Retina (tissue), 1 donor: ENCODE measurements around the gene ABCB11.

ENCODE experiments used
- DNase-seq: peaks from one replicate; pipeline ENCODE4 v3.0.0-alpha.2; 2016

ABCB11 gene

DNA sequence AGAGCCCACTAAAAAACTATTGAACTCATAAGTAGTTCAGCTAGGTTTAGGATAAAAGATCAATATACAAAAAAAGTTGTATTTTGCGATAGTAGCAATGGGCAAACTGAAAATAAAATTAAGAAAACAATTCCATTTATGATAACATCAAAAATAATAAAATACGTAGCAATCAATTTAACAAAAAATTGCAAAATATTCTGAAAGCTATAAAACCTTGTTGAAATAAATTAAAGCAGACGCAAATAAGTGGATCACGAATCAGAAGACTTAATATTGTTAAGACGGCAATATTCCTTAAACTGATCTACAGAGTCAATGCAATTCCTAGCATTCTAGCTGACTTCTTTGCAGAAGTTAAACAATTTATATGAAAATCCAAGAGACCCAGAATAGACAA is 24.5 kb downstream of the ABCB11 start:
- DNase-seq = no peak

DNA sequence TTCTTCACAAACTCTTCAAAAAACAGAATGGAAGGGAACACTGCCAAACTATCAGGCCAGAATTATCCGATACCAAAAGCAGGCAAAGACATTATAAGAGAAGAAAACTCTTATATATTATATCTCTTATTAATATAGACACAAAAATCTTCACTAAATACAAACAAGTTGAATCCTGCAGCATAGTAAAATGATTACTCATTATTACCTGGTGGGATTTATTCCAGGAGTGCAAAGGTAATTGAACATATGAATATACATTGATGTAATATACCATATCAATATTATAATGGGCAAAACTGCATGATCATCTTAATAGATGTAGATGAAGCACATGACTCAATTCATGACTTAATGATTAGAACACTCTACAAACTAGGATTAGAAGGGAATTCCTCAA is 25.1 kb downstream of the ABCB11 start:
- no peak for DNase-seq

DNA sequence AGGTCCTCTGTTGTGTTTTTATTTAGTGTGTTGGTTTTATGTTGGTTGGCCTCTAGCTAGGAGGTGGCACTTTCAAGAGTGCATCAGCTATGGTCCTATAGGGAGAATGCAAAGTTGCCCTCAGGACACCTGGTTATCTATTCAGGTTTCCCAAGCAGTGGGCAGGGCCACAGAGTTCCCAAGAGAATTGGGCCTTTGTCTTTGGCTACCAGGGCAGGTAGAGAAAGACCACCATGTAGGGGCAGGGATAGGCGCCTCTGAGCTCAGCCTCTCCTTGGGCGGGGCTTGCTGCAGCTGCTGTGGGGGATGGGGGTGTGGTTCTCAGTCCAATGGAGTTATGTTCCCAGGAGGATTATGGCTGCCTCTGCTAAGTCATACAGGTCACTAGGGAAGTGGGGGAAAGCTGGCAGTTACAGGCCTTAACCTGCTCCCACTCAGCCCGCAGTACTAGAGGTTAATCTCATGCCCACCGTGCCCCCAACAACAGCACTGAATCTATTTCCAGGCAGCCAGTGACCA is 26.0 kb downstream of the ABCB11 start:
- no peak for DNase-seq

DNA sequence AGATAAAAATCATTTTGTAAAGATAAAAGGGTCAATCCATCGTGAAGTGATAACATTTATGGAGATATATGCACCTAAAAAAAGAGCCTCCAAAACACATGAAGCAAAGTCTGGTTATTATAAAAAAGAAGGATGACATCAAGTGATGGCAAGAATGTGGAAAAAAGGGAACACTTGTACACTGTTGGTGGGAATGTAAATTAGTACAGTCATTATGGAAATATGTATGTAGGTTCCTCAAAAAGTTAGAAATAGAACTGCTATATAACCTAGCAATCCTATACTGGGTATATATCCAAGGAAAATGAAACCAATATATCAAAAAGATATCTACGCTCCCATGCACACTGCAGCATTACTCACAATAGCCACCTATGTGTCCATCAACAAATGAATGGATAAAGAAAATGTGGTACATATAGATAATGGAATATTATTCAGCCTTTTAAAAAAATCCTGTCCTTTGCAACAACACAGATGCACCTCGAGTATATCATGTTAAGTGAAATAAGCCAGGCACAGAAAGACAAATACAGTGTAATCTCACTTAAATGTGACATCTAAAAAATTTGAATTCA is 28.9 kb downstream of the ABCB11 start:
- DNase-seq = no peak

GRCh38 chr2:169001116-169001815 is 29.9 kb downstream of the ABCB11 start:
- DNase-seq = no peak

- DNase-seq = no peak
These were observed 31.4 kb downstream of the ABCB11 start for GRCh38 chr2:168999668-169000213.

- DNase-seq = no peak
These were observed 32.4 kb downstream of the ABCB11 start for GRCh38 chr2:168998609-168999211.

DNA sequence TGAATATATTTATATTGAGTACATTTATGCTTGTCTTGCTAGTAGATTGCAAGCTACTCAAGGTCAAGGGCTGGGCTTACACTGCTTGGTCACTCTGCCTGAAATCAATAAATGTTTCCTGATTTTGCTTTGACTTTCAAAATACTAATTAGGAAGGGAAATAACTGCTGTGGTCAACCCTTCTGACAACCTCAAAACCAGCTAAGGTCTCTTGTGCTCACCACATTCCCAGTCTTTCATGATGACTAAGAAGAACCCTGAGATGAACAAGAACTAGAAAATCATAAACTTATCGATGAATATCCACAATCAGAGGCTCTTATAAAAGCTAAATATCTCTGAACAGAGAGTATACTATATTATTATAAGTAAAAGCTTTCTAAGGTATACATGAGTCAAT is 33.3 kb downstream of the ABCB11 start:
- DNase-seq = no peak

DNA sequence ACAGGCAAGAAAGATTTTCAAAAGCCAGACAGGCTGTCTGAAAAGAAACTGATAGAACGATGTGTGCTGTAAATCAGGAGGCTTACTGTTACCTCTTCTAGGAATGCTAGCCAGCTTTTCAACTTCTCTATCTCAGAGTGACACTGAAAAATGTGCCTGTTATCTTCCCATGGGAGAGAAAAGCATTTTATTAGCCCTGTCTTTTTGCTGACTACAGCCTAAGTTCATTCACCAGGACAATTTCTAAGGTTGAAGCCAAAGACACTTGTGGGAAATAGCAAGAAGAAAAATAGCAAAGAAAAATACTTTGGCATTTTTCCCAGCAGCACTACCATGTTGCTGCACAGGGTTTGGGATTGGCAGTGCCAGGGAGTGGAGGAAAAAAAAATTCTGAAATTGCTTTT is 34.0 kb downstream of the ABCB11 start:
- DNase-seq = no peak

DNA sequence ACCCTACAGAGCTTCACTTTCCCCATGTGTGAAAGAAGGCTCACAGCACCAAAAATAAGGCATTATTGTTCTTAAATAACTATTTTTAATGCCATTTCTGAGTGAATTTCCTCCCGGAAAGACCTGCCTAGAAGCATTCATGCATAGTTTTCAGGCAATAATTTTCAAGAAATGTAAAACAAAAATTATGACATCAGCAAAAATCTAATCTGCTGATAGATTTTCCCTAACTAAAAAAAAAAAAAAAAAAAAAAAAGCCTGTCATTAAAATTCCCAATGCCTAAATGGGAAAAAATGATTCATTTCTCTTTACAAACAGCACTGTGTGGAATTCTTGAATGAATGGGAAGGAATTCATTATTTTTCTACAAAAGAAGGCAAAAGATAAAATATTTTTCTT is 35.4 kb downstream of the ABCB11 start:
- DNase-seq = no peak

DNA sequence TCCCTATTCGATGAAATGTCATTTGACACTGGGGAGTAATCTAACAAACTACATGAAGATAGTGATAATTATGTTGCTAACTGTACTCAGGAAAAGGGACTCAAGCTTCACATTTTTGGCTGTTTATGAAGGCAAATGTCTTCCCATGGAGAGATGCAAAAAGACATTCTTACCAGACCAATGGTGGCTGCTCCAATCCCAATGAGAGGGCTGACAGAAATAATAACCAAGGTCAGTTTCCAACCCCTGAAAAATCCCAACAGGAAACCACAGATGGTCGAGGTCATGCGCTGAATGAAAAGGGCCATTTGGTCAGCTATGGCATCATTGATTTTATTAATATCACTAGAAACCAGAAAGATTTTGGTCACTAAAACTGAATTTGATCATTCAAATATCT is 37.6 kb downstream of the ABCB11 start:
- DNase-seq = no peak

DNA sequence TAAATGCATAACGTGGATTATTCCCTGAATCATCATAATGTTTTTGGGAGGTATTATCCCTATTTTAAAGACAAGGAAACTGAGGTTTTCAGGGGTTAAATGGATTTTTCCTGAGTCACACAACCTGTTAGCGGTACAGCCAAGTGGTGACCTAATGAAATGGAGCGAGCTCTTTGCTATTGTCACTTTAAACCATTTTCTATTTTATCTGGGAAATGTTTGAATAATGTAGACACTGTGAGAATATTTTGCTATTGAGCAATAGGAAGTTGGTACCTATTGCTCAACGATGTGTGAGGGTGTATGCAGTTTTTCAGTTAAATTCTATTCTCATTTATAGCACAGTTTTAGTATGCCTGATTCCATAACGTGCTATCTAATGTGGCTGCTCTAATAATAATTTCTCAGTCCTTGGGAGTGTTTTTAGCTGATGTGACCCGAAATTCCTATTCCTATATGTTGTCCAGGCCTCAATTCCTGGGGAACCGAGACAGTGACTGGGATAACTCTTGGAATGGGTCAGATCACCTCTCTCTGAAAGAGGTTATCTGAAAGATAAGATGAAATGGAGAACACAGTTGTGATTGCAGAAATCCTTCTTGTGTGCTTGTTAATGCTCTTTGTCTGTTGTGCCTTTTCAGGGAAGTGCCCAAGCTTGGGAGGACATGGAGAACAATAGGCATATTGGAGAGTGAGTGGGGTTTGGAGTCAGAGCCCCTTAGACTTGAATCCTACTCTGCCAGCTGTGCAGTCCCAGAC is 38.4 kb downstream of the ABCB11 start:
- DNase-seq = no peak

GRCh38 chr2:168992026-168992425 is 39.1 kb downstream of the ABCB11 start:
- no peak for DNase-seq

DNA sequence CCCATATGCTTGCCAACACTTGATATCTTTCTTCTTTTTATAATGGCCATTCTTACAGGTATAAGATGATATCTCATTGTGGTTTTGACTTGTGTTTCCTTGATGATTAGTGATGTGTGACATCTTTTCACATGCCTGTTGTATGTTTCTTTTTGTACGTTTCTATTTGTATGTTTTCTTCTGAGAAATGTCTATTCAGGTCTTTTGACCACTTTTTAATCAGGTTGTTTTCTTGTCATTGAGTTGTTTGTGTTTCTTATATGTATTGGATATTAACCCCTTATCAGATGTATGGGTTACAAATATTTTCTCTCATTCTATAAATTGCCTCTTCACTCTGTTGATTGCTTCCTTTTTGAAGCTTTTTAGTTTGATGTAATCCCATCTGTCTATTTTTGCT is 42.4 kb downstream of the ABCB11 start:
- no peak for DNase-seq

GRCh38 chr2:168986398-168986943 is 44.7 kb downstream of the ABCB11 start:
- DNase-seq = no peak

GRCh38 chr2:168981651-168982050 is 49.5 kb downstream of the ABCB11 start:
- no peak for DNase-seq

DNA sequence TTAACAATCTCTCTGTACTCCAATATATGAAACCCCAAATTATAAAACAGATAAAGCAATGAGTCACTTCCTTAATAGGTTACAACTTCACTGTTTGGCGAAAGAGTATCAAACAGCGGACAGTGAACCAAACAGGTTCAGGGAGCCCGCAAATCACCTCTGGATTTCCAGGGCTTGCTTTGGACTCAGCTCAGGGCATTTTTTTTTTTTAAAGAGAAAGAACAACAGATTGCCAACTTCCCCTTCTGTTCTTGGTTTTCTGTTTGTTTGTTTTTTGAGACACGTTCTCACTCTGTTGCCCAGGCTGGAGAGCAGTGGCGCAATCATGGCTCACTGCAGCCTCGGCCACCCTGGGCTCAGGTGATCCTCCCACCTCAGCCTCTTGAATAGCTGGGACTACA is 52.7 kb downstream of the ABCB11 start:
- no peak for DNase-seq

DNA sequence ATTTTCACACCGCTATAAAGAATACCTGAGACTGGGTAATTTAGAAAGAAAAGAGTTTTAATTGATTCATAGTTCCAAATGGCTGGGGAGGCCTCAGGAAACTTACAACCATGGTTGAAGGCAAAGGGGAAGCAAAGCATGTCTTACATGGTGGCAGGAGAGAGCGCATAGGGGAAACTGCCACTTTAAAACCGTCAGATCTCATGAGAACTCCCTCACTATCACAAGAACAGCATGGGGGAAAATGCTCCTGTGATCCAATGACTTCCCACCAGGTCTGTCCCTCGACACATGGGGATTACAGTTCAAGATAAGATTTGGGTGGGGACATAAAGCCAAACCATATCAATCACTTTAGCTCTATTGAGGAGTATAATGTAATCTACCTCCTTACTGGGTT is 53.5 kb downstream of the ABCB11 start:
- DNase-seq = no peak

DNA sequence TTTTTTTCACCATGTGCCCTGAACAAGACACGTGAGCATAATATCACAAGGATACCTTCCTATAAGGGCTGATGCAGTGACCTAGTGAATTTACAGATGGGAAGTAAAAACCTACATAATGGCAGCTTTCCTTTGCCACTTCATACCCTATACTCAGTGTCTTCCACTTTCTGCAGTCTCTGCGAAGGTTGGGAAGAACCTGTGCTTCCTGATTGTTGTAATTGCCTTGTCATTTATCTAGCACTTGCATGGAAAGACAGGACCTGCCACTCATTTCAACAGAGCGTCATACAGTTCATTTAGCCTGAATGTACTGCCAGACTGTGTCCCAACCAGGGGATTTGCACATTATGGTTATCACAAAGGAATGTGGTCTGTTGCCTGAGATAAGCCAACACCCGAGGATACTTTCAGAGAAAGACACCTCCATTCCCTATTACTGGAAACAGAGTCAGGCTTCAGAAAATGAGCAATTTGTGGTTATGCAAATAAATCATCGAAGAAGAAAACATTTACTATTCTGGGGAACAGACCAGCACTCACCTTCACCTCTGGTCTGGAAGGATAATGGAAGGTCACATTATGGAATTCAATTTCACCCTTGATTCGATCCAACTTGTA is 55.0 kb downstream of the ABCB11 start:
- DNase-seq = peak; percentile 59

DNA sequence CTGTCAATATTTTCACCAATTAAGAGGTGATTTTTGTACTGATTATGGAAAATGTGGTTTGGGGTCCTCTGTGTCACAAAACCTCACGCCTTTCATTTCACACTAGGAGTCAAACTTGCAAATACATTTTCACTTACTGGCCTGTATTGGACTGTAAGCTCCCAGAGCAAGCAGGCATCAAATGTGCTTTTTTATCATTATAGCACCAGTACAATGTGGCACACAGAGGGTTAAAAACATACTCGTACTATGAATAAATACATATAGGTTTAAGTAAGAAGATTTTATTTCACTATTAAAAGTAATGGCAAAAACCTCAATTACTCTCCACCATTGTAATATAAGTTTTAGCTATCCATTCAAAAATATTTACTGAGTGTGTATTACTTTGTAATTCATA is 56.7 kb downstream of the ABCB11 start:
- peak; percentile 38 for DNase-seq

DNA sequence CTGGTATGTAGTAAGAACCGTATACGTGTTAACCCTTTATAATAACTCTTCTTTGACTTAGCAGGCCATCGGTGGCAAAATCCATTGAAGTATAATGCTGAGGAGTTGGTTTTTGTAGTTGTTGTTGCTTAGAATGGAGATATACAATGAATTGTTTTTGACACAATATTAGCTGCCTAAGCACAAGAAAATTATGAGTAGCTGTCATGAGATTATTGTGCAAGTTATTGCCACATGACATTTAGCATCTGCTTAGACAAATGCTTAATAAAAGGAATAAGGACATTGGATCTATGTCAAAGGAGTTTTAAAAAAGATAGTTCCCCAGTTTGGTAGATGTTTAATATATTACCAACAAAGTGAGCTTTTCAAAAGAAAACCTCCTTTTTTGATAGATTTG is 59.9 kb downstream of the ABCB11 start:
- DNase-seq = no peak

DNA sequence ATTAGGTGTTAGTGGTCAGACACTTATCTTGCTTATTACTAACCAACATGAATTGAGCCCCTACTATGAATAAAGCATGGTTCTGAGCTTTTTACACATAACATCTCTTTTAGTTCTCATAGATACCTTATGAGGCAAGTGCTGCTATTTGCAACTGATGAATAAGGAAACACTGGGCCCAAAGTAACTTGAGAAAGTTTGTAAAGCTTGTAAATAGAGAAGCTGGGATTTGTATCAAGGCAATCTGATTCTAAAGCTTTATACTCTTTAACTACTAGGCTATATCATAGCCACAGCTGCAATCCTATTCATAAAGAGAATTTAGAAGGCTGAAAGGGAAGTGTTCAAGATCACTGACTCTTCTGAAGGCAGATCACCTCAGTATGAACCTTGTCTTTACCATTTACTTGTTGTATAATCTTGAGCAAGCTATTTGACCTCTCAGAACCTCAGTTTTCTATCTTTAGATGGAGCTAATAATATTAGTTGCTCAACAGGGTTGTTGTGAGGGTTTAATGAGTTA is 60.4 kb downstream of the ABCB11 start:
- DNase-seq = no peak
